NOMO-1 (cell line): Measurements from ENCODE around the gene SUMO4.

Experiments used
- DNase-seq, 2 experiments: peaks; one replicate each; lab custom pipeline; 2025; ENCODE audit not compliant: unreplicated experiment in 2 of 2; lab: John Stamatoyannopoulos, UW

SUMO4 gene

DNA sequence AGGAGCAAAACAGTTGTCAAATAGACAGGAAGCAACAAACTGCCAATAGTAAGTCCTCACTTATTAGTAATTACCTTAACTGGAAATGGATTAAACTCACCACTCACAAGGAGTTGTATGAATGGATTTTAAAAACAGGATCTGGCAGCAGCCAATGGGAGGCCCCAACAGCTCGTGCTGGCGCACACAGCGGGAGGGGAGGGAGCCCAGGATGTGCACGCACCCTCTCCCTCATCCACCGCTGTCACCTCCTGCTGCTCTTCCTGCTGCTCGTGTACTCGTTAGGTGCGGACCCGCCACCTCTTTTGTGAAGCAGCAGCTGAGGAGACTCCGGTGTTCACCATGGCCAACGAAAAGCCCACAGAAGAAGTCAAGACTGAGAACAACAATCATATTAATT, at the start of gene SUMO4:
SUMO4 (plus strand) TSS at position 213 of the 400 bp plus-strand sequence; CDS start at position 343, 130 bp downstream.
- no peak for DNase-seq

DNA sequence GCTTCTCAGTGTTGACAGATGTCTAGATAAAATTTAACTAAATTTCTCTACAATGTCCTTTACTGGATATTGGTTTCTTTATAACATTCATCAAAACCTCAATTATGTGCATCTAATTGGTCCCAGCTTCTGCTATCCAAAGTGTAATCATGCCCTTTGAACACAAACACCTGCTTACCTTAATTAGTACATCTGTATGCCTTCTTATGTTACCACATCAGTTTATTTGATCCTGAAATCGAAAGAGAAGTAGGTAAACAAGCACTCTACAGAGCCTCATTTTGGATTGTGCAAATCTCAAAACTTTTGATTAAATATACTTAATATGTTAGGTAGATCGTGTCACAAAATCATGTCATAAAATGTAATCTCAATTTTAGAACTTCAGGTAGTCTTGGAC, 46.1 kb upstream of the SUMO4 start:
- DNase-seq: no peak

DNA sequence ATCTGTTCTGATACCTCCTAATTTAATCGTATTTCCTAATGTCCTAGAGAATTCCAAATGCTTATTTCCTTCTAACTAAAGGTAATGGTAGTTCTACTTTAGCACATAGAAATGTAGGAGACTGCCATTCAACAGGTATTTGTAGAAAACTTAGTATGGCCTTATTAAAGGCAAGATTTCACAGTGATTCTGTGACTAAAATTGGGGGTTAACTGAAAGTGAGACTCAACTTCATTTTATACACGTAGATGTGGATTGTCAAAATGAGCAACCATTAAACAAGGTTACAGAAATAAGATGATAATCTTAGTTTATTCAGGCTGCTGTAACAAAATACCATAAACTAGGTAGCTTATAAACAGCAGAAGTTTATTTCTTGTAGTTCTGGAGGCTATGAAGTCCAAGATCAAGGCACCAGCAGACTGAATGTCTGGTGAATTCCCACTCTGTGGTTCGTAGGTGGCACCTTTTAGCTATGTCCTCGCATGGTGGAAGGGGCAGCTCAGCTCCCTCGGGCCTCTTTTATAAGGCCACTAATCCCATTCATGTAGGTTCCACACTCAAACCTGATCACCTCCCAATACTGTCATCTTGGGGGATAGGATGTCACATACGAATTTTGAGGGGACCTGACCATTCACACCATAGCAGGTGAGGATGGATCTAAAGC, 43.8 kb upstream of the SUMO4 start:
- DNase-seq: no peak

DNA sequence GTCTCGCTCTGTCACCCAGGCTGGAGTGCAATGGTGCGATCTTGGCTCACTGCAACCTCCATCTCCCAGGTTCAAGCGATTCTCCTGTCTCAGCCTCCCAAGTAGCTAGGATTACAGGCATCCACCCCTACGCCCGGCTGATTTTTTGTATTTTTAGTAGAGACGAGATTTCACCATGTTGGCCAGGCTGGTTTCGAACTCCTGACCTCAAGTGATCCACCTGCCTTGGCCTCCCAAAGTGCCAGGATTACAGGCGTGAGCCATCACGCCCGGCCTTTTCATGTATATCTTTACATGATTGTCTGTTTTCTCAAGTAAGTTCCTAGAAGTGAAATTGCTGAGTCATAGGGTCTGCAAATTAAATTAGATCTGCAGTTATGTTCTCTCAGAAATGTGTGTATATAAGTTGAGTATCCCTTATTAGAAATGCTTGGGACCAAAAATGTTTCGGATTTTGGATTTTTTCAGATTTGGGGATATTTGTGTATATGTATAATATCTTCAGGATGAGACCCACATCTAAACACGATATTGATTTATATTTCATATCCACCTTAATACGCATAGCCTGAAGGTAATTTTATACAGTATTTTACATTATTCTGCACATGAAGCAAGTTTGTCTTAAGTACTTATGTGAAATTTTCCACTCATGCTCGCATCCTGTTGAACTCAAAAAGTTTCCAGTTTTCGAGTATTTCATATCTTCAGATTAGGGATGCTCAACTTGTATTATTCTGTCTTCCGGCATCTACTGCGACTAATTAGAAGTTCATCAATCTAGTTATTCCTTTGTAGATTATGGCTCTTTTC, 42.1 kb upstream of the SUMO4 start:
- DNase-seq: peak in 1 of 2 experiments; percentile 45

DNA sequence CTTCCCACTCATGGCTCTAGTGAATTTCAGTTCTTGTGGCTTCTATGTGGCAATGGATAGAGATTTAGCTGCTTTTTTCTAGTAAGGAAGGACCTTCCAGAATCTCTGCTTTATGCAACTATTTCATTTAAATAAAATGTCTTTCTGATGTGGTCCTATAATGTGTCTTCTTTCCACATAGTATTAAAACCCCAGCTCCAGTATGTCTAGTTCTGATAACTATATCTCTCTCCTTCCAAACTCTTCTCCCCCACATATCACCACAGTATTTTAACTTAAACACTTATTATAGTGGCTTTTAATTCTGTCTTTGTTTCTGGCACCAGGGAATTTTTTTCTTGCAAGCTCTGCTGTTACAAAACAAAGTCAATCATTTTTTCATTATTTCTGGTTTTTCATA, 40.6 kb upstream of the SUMO4 start:
- DNase-seq: no peak

DNA sequence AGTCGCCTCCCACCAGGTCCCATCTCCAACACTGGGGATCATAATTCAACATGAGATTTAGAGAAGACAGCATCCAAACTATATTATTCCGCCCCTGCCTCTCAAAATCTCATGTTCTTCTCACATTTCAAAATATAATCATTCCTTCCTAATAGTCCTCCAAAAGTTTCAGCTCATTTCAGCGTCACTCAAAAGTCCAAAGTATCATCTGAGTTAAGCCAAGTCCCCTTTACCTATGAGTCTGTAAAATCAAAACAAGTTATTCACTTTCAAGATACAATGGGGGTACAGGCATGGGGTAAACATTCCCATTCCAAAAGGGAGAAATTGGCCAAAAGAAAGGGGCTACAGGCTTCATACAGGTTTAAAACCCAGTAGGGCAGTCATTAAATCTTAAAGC, 39.5 kb upstream of the SUMO4 start:
- no peak for DNase-seq

DNA sequence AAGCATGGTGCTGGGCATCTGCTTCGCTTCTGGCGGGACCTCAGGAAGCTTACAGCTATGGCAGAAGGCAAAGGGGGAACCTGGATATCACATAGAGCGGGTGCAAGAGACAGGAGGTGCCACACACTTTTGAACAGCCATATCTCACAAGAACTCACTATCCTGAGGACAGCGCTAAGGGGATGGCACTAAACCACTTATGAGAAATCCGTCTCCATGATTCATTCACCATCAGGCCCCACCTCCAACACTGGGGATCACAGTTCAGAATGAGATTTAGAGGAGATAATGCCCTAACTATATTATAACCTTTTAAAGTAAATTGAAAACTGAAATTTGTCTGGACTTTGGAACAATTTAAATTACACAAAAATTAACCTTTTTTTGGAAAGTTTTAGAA, 37.8 kb upstream of the SUMO4 start:
- no peak for DNase-seq

DNA sequence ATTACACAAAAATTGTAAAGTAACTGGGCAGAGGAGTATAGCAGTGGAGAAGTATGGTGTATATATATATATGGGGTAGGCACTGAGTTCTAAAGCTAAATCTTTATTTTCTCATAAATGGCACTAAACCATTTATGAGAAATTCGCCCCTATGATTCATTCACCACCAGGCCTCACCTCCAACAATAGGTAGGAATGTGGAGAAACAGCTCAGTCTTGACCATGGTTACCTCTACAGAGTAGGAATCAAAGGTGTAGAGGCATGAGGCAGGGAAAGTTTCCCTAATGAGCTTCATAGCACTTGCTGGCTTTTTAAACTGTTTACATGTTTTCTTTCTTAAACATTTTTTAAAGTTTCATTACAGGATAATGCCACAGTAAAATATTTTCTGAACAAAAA, 36.9 kb upstream of the SUMO4 start:
- no peak for DNase-seq

DNA sequence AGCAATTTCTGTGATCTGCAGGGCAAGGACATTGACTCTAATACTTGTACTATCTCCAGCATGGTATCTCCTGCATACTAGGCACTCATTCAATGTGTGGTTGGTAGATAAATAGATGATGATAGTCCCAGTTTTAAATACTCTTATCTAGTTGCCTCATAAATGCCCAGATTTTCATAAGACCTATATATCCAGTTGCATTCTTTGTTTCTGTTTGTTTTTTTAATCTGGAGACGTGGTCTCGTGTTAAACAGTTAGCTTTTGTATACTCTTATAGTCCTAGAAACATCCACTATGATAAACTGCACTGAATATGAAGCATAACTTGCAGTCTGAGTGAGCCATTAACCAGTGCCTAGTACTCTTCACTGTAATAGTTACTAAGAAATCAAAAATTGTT, 35.5 kb upstream of the SUMO4 start:
- no peak for DNase-seq

DNA sequence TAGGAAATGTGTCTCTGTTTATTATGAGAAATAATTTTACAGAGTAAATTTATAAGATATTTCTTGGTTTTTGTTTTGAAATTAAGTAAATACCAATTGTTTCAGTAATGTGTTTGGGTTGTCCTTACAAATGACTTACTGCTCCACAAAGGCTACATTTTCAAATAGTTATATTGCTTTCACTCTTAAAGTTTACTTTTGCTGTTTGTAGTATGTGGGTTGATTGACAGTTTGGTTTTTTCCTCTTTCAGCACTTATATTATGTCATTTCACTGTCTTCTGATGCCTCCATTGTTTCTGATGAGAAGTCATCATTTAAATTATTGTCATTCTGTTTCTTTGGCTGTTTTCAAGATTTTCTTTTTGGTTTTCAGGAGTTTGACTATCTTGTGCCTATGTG, 34.9 kb upstream of the SUMO4 start:
- no peak for DNase-seq

DNA sequence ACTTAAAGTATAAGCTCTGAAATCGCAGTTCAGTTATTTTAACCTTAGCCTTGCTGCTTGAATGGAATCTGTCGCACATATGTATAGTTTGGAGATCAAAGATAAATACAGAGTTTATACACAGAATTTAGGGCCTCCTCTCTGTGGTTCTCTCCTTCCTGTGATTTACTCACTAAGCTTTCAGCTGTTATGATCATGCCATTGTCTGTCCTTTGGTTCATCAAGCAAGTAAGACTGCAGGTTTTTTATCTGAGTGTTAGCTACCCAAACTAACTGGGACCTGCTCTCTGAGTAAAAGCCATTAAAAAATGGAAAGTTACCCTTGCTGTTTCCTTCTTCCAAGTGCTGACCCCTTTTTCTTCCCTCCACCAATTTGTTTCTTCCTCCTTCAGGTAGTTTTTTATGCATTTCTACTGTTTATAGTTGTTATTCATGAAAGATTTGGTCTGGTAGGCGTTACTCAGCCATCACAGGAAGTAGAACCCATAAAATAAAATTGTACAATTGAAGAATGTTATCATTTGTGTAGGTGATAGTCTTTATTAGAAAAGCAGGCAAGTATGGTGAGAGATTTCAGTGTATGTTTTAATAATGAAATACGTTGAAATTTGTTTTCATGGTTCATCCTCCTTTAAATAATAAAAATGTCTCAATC, 33.7 kb upstream of the SUMO4 start:
- no peak for DNase-seq

DNA sequence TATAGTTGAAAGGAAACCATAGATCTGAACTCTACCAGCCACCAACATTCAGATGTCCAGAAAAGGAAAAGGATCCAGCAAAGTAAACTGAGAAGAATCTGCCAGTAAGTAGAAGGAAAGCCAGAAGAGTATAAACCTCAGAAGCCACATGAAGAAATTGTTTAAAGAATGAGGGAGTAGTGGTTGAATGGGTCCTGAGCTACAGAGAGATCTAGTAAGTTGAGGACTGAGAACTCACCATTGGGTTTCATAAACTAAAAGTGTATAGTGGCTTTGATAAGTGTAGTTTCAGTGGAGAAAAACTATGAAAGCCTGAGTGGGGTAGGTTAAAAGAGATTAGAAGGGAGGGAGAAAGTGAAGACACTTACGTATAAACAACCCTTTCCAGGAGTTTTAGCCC, 32.0 kb upstream of the SUMO4 start:
- DNase-seq: no peak

DNA sequence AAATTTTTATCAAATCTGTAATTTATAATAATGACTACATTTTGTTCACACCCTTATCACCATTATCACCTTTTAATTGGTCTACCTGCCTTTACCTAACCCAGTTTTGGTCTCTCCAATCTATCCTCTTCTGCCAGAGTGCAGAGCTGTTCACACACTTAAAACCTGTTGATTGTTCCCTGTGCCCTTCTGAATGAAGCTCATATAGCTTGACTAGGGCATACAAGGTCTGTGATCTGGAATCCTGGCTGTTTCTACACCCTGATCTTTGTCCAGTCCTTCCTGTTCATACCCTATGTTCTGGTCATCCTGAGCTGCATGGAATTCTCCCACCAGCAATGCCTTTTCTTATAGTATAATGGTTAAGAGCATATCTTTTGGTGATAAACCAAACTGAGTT, 28.9 kb upstream of the SUMO4 start:
- no peak for DNase-seq

DNA sequence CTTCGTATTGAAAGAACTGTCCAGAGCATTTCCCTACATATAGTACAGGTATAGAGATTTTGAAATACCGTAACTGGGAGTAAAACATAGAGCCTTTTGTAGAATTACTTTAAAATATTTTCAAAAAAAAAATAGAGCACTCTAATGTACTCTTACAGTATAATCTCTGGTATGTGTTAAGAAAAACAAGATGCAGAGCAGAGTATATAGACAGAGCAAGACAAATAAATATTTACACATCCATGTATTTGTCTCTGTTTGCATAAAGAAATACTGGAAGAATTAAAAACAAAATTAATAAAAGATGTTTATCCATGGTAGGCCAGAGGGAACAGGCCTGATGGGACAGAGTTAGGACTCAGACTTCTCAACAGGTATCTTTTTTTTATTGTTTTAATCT, 28.0 kb upstream of the SUMO4 start:
- DNase-seq: no peak

DNA sequence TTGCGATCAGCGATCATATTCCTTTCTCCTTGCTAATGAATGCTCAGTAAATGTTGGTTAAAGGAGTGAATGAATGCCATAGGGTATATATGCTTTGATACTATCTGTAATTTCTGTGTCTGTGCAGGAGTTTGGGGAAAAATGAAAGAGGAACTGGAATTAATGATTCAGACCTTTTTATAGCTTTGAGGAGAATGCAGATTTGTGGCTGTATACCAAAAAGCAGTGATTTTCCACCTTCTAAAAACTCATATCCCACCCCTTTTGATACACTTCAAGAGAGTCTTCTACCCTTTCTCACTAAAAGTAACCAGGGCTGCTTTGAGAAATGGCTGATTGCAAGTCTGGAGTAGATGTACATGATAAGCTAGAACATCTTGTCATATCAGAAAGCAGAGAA, 26.6 kb upstream of the SUMO4 start:
- DNase-seq: peak in 1 of 2 experiments; percentile 55

DNA sequence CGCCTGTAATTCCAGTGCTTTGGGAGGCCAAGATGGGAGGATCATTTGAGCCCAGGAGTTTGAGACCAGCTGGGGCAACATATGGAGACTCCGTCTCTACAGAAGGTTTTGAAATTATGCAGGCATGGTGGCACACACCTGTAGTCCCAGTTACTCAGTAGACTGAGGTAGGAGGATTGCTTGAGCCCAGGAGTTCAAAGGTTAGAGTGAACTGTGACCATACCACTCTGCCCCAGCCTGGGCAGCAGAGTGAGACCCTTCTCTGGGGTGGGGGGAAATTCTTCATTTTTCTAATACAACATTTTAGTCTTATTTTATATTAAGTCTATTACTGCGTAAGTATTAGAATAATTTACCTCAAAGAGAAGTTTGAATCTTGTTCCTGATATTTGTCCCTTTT, 20.1 kb upstream of the SUMO4 start:
- DNase-seq: no peak

DNA sequence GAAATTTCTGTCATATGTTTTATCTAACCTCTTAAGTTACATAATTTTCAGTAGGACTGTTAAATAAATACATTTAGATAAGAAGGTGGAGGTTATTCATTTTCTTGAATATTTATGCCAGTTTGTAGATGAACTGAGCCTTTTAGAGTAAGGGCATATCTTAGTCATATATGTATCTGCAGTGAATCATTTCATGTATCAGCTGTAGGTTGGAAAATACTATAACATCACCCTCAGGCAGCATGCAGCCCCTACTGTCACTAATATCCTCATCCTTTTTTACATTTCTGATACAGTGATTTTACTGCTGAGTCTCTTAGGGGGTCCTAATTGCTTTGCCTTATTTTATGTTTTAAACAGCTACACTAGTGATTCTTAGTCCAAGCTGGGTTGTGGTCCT, 19.5 kb upstream of the SUMO4 start:
- no peak for DNase-seq

DNA sequence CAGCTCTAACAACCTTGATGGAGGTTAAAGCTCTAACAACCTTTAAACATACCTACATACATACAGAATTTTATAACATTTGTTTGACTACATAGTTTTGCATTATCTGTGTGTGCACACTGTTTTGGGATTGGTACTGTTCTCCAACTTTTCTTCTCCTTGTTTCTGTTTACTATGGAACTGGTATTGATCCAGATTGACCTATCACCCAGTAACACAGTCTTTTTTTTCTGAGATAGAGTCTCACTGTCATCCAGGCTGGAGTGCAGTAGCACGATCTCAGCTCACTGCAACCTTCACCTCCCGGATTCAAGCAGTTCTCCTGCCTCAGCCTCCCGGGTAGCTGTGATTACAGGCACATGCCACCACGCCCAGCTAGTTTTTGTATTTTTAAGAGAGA, 16.7 kb upstream of the SUMO4 start:
- no peak for DNase-seq

DNA sequence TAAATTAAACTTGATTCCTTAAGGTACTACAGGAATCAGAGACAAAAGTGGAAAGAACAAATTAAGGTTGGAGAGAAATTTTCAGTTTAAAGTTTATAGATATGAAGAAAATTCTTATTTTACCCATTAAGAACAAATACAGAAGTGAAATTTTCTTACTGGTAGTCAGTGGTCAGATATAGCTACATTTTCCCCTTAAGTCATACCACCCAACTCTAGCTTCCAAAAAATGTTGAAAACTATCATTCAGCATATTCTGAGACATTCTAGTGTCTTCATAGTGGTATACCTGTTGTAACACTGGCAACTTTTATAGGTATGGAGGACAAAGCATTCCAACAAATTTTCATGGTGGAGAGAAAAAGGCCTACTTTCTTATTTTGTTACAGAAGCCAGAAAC, 15.6 kb upstream of the SUMO4 start:
- DNase-seq: no peak

DNA sequence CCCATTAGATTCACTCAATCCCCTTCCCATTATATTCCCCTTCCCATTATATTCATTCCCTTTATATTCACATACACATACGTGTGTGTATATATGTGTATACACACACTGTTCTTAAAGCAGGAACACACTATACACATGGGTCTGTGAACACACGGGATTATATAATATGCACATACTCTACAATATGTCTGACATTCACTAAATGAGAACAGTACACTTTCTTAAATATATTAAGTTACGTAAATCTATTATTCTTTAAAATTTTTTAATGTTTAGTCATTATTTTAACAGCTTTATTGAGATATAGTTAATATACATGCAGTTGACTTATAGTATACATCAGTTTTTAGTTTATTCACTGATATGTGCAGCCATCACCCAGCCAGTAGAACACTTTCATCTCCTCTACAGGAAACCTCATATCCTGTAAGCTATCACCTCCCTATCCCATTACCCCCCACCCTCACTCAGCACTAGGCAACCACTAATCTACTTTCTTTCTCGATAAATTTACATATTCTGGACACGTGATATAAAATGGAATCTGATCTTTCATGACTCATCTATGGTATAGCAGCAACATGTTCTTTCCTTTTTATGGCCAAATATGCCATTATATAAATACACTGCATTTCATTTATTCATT, 13.9 kb upstream of the SUMO4 start:
- no peak for DNase-seq

DNA sequence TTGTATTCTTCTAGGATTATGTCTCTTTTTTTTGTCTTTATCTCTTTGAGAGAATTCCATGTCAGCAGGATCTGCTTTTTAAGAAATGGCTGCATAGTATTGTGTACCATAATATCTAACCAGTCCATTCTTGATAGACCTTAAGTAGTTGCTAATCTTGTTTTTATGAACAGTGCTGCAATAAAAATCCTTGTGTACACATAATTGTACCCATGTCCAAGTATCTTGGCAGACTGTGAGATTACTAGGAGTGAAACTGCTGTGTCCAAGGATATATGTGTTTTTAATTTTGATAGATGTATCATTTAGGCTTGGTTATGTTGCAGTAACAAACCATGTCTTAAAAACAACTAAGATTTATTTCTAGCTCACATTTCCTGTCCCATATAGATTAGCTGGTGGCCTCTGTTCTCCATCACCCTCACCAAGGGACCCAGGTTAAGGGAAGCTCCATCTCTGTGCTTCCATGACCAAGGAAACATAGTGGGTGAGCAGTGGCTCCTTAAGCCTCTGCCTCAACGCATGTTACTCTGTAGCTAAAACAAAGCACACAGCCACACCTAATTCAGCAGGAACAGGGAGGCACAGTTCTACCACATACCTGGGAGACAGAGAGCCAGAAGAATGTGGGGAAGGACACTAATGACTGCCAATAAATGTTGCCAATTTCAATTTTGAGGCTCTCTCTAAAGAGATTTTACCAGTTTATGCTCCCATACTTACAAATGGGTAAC, 12.1 kb upstream of the SUMO4 start:
- no peak for DNase-seq
